ENCODE results near the gene CBX2.
A peak's percentile ranks its signal among the peaks of the same experiment; 100 is the strongest.

CBX2 gene

DNA sequence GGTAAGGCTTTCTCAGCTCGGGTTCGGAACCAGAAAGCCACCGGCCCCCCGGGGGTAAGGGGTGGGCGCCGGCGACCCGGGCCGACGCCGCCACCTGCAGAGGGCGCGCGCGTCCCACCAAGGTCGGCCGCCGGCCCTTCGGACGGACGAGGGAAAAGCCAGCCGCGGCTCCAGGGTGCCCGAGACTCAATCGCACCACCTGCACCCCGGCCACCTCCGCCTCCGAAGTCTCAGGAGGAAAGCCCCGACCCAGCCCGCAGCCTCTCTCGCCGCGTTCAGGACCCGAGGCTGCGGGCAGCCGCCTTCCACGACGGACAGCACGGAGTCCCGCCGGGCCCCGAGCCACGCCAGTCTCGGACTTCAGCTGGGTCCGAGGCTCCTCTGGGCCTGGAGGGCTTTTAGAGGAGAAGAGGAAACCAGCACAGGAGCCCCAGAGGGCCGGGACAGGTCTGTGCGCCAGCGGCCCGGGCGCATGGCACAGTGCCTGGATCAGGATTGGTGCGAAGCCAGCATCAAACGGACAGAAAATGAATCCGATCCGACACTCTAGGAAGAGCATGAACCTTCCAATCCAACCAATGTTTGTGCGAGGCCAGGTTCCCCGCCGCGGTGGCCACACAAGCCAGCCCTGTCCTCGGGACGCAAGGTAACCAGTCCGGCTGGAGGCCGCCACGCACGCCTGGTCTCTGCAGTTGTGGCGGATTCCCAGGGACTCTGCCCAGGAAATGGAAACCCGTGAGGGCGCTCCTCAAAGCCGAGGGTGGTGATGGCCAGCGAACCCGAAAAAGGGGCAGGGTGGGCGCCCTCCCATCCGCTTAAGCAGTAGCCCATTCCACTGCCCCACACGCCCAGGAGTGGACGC lies 12.2 kb downstream of the CBX2 start:
- DNase-seq, result no peak

GRCh38 chr17:79790805-79791734 lies 13.1 kb downstream of the CBX2 start:
- no peak for DNase-seq

- DNase-seq, result no peak
Measured at GRCh38 chr17:79791735-79792161, 13.8 kb downstream of the CBX2 start.

- no peak for DNase-seq
Measured at GRCh38 chr17:79792341-79792871, 14.5 kb downstream of the CBX2 start.

DNA sequence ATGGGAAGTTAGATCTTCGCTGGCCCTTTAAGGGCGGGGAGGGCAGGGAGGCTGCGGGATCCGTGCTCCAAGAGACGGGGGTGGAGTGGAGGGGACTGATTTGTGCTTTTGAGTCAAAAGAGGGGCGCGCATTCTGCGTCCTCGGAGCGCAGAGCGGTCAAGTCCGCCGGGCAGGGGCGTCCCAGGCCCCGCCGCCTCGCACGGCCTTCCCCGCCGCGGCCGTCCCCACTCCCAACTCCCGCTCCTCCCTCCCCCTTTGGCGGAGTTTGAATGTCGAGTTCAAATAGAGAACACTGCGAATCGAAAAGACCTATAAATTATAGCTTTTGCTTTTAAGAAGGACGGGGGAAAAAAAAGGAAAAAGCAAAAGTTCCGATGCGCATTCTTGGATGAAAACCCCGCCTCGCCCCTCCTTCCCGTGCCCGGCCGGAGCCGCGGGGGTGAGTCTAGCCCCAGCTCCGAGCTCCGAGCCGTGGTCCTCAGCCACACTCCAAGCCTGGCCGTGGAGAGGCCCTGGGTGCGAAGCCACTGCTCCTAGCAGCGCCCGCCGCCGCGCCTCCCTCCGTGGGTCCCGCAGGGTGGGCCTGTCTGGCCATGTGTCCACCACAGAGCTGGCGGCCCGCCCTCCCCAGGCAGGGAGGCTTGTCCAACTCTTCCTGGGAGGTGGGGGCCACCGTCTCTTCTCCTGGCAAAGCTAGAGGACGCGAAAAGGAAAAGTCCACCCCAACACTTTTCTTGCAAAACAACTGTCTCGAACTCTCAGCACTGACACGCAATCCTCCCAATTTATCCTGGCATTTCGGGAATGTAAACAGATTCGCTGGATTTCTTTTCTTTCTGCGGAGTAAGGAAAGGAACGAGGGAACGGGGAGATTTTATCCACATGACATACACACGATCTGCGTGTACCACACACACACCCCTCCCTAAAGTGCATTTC lies 15.3 kb downstream of the CBX2 start:
- no peak for DNase-seq

- no peak for DNase-seq
Measured at GRCh38 chr17:79793924-79794304, 16.0 kb downstream of the CBX2 start.

- DNase-seq, result no peak
Measured at GRCh38 chr17:79794659-79795511, 16.9 kb downstream of the CBX2 start.

DNA sequence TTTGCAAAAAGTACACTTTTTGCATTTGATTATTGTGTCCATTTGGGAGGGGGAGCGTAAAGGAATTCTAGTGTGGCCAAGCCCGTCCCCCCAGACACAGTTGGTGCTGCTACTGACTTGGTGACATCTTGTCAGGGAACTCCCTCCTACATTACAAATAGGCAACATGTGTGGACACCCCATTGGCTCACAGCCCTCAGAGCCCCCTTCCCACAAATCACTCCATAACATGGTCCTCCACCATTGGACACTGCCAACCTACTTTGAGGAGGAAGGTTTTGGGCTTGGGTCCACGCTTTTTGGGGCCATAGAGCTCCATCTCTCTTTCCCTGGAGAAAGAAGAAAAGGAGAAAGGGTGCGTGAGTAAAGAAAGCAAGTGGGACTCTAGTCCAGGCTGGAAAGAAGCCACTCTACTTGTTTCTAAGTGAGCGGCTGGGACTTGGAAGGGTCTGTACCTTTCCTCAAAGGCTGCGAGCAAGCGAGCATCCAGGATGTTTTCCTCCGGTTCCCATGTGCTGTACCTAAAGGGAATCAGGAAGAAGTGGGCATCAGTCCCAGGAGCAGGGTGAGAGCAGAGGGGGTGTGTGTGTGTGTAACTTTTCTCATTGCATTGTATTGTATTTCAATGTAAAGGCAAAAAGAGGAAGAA lies 18.0 kb downstream of the CBX2 start:
- DNase-seq, result no peak

GRCh38 chr17:79796444-79796762 lies 18.5 kb downstream of the CBX2 start:
- no peak for DNase-seq

- peak; percentile 97 for DNase-seq
Measured at GRCh38 chr17:79796763-79797491, 19.0 kb downstream of the CBX2 start, which contains the start of gene CBX8. Gene CBX8 (minus strand): TSS chr17:79797077. CDS start chr17:79796998, 79 bp downstream.

DNA sequence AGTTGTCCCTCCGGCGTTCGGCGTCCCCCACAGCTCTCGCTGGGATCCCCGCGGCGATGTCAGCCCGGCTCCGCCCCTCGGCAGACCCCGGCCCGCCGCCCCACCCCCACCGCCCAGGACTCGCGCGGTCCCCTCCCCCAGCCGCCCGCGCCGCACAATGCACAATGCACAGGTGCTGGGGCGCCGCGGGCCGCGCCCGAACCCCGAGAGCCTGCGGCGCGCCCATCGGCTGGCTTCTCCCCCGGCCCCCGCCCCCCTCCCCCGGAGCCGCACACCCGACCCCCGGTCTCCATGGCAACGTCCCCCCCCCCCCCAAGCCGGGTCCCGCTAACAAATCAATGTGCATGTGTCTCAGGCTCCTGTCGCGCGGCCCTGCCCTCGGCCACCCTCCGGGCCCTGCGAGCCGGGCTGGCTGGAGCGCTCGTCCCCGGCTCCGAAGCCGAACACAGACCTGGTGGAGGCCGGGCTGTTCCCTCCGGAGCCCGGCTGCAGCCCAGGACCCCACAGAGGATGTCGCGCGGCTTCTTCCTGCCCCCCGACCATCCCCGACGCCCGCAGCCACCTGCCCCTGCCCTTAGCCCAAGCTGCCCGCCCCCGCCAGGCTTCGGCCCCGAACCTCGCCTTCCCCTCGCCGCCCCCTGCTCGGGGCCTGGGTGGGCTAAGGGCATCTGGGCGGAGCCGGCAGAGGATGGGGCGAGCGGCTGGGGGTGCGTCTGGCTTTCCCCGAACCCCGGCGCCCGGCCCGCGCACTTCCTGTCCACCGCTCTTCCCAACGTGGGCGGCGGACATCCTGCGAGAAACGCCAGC lies 19.7 kb downstream of the CBX2 start:
- DNase-seq, result no peak

DNA sequence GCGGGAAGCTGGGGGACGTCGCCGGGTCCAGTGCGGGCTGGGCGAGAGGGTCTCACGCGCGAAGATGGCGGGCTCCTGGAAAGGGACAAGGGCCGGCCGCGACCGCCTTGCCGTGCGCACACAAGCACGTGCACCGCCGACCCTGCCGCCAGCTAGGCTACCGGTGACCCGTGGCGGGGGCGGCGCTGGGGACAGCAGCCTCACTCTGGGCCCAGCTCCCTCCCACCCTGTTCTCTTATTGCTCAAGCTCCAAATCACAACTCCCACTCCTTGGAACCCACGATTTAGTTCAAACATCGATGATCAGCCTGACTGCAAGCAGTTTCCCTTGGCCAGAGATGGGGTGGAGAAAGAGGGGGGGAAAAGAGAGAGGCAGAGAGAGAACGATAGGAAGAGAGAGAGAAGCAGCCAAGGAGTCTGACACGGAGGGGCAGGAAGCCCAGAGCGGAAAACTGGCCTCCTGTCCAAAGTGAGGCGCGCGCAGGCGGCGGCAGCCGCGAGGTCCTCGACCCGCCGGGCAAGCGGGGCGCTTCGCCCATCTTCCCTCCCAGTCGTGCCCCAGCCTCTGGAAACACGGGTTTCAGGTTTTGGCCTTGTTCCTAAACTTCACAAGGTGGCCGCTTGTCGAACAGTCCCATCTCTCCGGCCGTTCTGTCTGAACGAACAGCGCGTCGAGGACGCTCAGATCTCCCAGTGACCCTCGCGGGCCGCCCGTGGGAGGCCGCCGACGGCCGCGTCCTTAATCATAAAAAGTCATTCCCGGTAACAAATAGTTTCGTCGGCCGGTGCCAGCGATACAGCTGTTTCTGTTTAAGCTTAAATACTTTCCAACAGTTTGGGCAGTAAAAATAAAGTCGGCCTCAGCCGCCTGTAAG lies 20.6 kb downstream of the CBX2 start:
- DNase-seq, result no peak

DNA sequence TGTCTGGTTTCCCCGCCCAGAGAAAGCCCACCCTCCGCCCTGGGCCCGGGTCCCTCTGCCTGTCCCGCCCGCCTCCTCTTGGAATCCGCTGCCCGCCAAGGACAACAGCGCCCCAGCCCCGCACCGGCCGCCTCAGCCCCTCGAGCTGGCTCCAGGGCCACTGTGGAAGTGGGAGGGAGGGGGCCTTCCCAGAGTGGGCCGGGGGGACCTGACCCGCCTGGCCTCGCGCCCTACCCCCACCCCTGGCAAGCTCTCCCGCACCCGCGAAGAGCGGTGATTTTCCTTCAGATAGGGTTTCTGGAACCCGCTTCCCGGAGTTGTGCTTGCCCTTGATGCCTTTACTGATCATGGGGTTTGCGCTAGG lies 21.2 kb downstream of the CBX2 start:
- no peak for DNase-seq

GRCh38 chr17:79799538-79800324 lies 21.8 kb downstream of the CBX2 start:
- DNase-seq, result no peak

DNA sequence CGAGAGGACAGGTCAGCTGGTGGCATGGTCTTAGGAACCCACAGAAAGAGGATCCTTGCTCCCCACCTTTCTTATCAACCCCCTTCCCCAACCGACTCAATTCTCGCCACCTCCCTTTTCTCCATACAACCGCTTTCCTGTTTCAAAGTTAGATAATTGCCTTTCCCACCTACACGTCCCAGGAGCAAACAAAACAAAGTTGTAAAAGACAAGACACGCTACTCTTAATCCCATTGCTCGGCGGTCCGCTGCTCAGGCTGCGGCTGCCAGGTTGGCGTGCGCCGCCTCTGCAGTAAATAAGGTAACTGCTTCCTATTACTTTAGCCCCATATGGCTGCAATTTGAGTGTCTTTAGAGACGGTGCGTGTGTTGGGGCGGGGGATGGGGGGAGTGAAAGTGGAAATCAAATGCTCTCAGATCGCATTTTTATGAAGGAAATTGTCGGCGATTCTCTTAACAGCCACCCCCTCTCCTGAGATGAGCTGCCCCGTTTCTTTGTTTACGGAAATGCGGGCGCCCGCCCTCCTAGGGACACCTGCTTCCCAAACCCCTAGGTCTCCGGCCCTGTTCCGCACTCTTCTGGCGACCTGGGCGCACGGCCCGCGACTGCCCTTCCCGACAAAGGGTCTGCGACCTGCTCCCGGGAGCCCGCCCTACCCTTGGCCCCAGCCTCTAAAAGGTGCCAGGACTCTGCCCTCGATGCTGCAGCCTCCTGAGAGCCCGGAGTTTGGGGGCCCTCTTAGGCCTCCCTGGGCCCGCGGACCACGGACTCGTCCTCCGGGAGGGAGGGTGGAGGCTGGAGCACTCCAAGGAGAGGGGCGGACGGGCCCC lies 22.6 kb downstream of the CBX2 start:
- DNase-seq, result no peak
